Astrocyte (in vitro differentiated cells and primary cell): Measurements from ENCODE around the gene CDC45. TPM values are rescaled to one million over a fixed set of nuclear protein-coding genes. Genes with fewer than 3 reads are reported as not detected.

Source experiments
- DNase-seq: peaks from one replicate; pipeline ENCODE4 v3.0.0-alpha.2; 2010; ENCODE audit warnings: low read depth
- FAIRE-seq: peaks from 2 replicates; lab custom pipeline; 2011; peaks lifted over from hg19 to GRCh38; lab: Jason Lieb, UNC
- H2AFZ ChIP-seq: 2 replicates; pipeline ENCODE4 v1.6.0; 2012; ENCODE audit warnings: low read depth, low read length, inconsistent platforms
- H3K27ac ChIP-seq: 2 replicates; pipeline ENCODE4 v1.5.1; 2011; ENCODE audit warnings: low read depth, low read length, inconsistent platforms
- H3K27me3 ChIP-seq: 2 replicates; pipeline ENCODE4 v1.6.0; 2011; ENCODE audit warnings: low read length, inconsistent platforms; ENCODE audit not compliant: insufficient read depth
- H3K36me3 ChIP-seq: 2 replicates; pipeline ENCODE4 v1.5.1; 2011; ENCODE audit warnings: low read length, inconsistent platforms; ENCODE audit not compliant: insufficient read depth
- H3K4me1 ChIP-seq: 2 replicates; pipeline ENCODE4 v1.5.1; 2011; ENCODE audit warnings: low read length, inconsistent platforms; ENCODE audit not compliant: insufficient read depth
- H3K4me2 ChIP-seq: 2 replicates; pipeline ENCODE4 v1.6.0; 2012; ENCODE audit warnings: low read length, inconsistent platforms
- H3K4me3 ChIP-seq: 2 replicates; pipeline ENCODE4 v1.5.1; 2011; ENCODE audit warnings: low read depth, mild to moderate bottlenecking, low read length, inconsistent platforms; ENCODE audit not compliant: insufficient read depth
- H3K79me2 ChIP-seq: 2 replicates; pipeline ENCODE4 v1.6.0; 2012; ENCODE audit warnings: mild to moderate bottlenecking, low read length, inconsistent platforms; ENCODE audit not compliant: insufficient read depth
- H3K9ac ChIP-seq: 2 replicates; pipeline ENCODE4 v1.6.0; 2012; ENCODE audit warnings: mild to moderate bottlenecking, low read length, inconsistent platforms
- H3K9me3 ChIP-seq: 2 replicates; pipeline ENCODE4 v1.5.1; 2012; ENCODE audit warnings: low read depth, mild to moderate bottlenecking, low read length, inconsistent platforms; ENCODE audit not compliant: insufficient read depth
- H4K20me1 ChIP-seq: 2 replicates; pipeline ENCODE4 v1.6.0; 2012; ENCODE audit warnings: low read length, inconsistent platforms; ENCODE audit not compliant: insufficient read depth
- H3K27ac Mint-ChIP-seq: one replicate; pipeline ENCODE4 v1.8.0; 2021; ENCODE audit warnings: mild to moderate bottlenecking, mixed read lengths; ENCODE audit not compliant: unreplicated experiment
- H3K27me3 Mint-ChIP-seq: one replicate; pipeline ENCODE4 v1.8.0; 2021; ENCODE audit warnings: low read depth, mixed read lengths; ENCODE audit not compliant: unreplicated experiment
- H3K36me3 Mint-ChIP-seq: one replicate; pipeline ENCODE4 v1.8.0; 2021; ENCODE audit warnings: low read depth, mixed read lengths; ENCODE audit not compliant: unreplicated experiment
- H3K4me1 Mint-ChIP-seq: one replicate; pipeline ENCODE4 v1.8.0; 2021; ENCODE audit warnings: low read depth, mixed read lengths; ENCODE audit not compliant: unreplicated experiment
- H3K4me3 Mint-ChIP-seq: one replicate; pipeline ENCODE4 v1.8.0; 2021; ENCODE audit warnings: mild to moderate bottlenecking, moderate library complexity, mixed read lengths; ENCODE audit not compliant: unreplicated experiment
- H3K9me3 Mint-ChIP-seq: one replicate; pipeline ENCODE4 v1.8.0; 2021; ENCODE audit warnings: mild to moderate bottlenecking, mixed read lengths; ENCODE audit not compliant: unreplicated experiment
- EZH2 ChIP-seq: IDR thresholded peaks from 2 replicates; pipeline ENCODE4 v1.6.1; 2012; ENCODE audit warnings: mild to moderate bottlenecking, low read length, inconsistent platforms; ENCODE audit not compliant: insufficient read depth
- total RNA-seq: library from RNA; stranded (reverse); gene quantifications from 2 replicates; pipeline ENCODE4 v1.2.1, GENCODE V29; 2021
- TF ChIP-seq, protein P1 (sequence below): IDR thresholded peaks from 2 replicates; pipeline ENCODE4 v1.5.1; 2011; ENCODE audit warnings: low read depth, mild to moderate bottlenecking, inconsistent platforms, low read length, moderate library complexity; ENCODE audit not compliant: insufficient read depth

CDC45 gene
- total RNA-seq, 1 donor from 2014 or later: 2.1 TPM

DNA sequence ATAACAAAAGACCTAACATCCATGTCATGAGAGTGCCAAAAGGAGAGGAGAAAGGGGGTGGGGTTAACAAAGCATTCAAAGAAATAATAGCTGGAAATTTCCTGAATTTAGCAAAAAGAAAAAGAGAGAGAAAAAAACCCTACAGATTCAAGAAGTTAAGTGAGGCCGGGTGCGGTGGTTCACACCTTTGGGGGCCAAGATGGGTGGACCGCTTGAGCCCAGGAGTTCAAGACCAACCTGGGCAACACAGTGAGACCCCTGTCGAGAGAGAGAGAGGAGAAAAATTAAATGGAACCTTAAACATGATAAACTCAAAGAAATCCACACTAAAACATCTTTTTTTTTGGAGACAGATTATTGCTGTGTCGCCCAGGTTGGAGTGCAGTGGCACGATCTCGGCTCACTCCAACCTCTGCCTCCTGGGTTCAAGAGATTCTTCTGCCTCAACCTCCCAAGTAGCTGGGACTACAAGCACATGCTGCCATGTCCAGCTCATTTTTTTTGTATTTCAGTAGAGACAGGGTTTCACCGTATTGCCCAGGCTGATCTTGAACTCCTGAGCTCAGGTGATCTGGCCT, 53.4 kb downstream of the CDC45 start:
- no peak overlapping the region for H3K4me3 Mint-ChIP-seq
- Histone ChIP-seq H3K9ac (no peak overlapping the region), H2AFZ (no peak overlapping the region), H3K4me1 (peaks cover 2% of the 10 kb centered on the region), H3K27ac (no peak overlapping the region), H3K79me2 (no peaks in the 10 kb centered on the region), H3K4me2 (no peak overlapping the region), H4K20me1 (no peaks in the 10 kb centered on the region), H3K4me3 (no peak overlapping the region), H3K9me3 (no peaks in the 10 kb centered on the region), H3K27me3 (peaks cover 5% of the 10 kb centered on the region), H3K36me3 (no peaks in the 10 kb centered on the region)
- TF ChIP-seq, protein P1, sequence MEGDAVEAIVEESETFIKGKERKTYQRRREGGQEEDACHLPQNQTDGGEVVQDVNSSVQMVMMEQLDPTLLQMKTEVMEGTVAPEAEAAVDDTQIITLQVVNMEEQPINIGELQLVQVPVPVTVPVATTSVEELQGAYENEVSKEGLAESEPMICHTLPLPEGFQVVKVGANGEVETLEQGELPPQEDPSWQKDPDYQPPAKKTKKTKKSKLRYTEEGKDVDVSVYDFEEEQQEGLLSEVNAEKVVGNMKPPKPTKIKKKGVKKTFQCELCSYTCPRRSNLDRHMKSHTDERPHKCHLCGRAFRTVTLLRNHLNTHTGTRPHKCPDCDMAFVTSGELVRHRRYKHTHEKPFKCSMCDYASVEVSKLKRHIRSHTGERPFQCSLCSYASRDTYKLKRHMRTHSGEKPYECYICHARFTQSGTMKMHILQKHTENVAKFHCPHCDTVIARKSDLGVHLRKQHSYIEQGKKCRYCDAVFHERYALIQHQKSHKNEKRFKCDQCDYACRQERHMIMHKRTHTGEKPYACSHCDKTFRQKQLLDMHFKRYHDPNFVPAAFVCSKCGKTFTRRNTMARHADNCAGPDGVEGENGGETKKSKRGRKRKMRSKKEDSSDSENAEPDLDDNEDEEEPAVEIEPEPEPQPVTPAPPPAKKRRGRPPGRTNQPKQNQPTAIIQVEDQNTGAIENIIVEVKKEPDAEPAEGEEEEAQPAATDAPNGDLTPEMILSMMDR: no peak
- TF ChIP-seq EZH2: no peak
- DNase-seq: no peak
- no peak overlapping the region for H3K27ac Mint-ChIP-seq
- no peaks in the 10 kb centered on the region for H3K4me1 Mint-ChIP-seq
- FAIRE-seq: no peak
- H3K36me3 Mint-ChIP-seq: no peaks in the 10 kb centered on the region
- H3K27me3 Mint-ChIP-seq: peaks cover 10% of the 10 kb centered on the region
- H3K9me3 Mint-ChIP-seq: no peaks in the 10 kb centered on the region

DNA sequence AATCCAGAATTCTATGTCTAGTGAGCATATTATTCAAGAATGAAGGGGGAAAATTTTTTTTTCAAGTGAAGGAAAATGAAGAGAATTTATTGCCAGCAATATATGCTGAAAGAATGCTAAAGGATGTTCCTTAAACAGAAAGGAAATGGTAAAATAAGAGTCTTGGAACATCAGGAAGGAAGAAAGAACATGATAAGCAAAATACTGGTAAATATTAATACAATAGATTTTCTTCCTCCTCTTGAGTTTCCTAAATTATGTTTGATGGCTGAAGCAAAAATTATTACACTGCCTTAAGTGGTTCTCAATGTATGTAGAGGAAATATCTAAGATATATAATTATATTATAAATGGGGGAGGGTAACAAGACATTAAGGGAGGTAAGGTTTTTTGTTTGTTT, 54.1 kb downstream of the CDC45 start:
- H3K4me1 Mint-ChIP-seq: no peaks in the 10 kb centered on the region
- Histone ChIP-seq H4K20me1 (no peaks in the 10 kb centered on the region), H3K79me2 (no peaks in the 10 kb centered on the region), H2AFZ (no peak overlapping the region), H3K4me1 (no peaks in the 10 kb centered on the region), H3K4me2 (no peak overlapping the region), H3K27ac (no peak overlapping the region), H3K4me3 (no peak overlapping the region), H3K36me3 (no peaks in the 10 kb centered on the region), H3K9ac (no peak overlapping the region), H3K27me3 (peaks cover 5% of the 10 kb centered on the region), H3K9me3 (no peaks in the 10 kb centered on the region)
- TF ChIP-seq, protein P1: no peak
- no peak for TF ChIP-seq EZH2
- DNase-seq (no peak), FAIRE-seq (no peak)
- no peak overlapping the region for H3K4me3 Mint-ChIP-seq
- no peaks in the 10 kb centered on the region for H3K36me3 Mint-ChIP-seq
- H3K27me3 Mint-ChIP-seq: peaks cover 10% of the 10 kb centered on the region
- H3K9me3 Mint-ChIP-seq: no peaks in the 10 kb centered on the region
- H3K27ac Mint-ChIP-seq: no peak overlapping the region

DNA sequence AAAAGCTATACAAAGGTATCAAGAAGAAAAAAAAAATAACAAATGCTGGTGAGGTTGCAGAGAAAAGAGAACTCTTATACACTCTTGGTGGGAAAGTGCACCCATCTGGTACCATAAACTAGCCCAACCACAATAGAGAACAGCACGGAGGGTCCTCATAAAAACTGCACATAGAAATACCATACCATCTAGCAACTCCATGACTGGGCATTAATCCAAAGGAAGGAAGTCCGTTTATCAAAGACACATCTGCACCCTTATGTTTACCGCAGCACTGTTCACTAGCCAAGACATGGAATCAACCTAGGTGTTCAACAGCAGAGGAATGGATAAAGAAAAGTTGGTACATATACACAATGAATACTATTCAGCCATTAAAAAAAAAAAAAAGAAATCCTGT, 55.3 kb downstream of the CDC45 start:
- no peaks in the 10 kb centered on the region for H3K9me3 ChIP-seq
- no peaks in the 10 kb centered on the region for H3K9me3 Mint-ChIP-seq
- H3K4me3 Mint-ChIP-seq: no peak overlapping the region
- no peaks in the 10 kb centered on the region for H3K79me2 ChIP-seq
- H3K36me3 Mint-ChIP-seq: no peaks in the 10 kb centered on the region
- FAIRE-seq (no peak), DNase-seq (no peak)
- H4K20me1 ChIP-seq: no peaks in the 10 kb centered on the region
- no peaks in the 10 kb centered on the region for H3K4me1 ChIP-seq
- no peak overlapping the region for H2AFZ ChIP-seq
- H3K4me3 ChIP-seq: no peak overlapping the region
- TF ChIP-seq, protein P1: no peak
- no peak for TF ChIP-seq EZH2
- H3K36me3 ChIP-seq: no peaks in the 10 kb centered on the region
- peaks cover 5% of the 10 kb centered on the region for H3K27me3 ChIP-seq
- no peak overlapping the region for H3K27ac Mint-ChIP-seq
- no peak overlapping the region for H3K9ac ChIP-seq
- H3K27ac ChIP-seq: no peak overlapping the region
- H3K4me2 ChIP-seq: no peak overlapping the region
- H3K27me3 Mint-ChIP-seq: peaks cover 10% of the 10 kb centered on the region
- no peaks in the 10 kb centered on the region for H3K4me1 Mint-ChIP-seq
